GM21737 (cell line): ENCODE data around the gene ZNF652.
"Not testable (repeated sequence)": the region's sequence is repeated elsewhere in the genome, so short reads cannot be mapped to it uniquely, and the experiment has no call there.

ENCODE experiments used
- ATAC-seq: cut with Tn5 transposase; IDR thresholded peaks from one replicate; pipeline ENCODE4 v1.9.1; 2021; ENCODE audit warnings: mild to moderate bottlenecking, moderate library complexity; ENCODE audit not compliant: unreplicated experiment

The ZNF652 gene

DNA sequence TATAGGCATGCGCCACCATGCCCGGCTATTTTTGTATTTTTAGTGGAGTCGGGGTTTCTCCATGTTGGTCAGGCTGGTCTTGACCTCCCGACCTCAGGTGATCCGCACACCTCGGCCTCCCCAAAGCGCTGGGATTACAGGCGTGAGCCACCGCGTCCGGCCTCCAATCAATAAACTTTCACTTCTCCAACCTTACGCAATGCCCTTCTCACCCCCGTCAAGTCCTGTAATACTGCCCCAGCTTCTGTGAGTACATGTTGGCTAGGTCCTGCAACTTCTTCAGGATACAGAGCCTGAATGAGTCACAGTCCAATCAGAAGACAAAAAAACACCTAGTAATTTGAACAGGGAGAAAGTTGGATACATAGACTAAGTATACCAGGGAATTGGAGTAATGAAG lies 84.4 kb downstream of the ZNF652 start:
- ATAC-seq, result no peak

DNA sequence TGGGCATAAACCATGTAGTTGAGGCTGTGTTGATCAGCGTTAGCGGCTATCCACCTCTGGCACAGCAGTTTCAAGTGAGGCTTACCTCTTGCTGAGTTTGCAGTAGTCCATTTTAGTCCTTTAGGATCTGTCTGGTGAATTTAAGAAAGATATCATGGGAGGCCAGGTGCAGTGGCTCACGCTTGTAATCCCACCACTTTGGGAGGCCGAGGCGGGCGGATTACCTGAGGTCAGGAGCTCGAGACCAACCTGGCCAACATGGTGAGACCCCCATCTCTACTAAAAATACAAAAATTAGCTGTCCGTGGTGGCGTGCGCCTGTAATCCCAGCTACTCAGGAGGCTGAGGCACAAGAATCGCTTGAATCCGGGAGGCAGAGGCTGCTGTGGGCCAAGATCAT lies 86.1 kb downstream of the ZNF652 start:
- ATAC-seq, result not testable (repeated sequence)

DNA sequence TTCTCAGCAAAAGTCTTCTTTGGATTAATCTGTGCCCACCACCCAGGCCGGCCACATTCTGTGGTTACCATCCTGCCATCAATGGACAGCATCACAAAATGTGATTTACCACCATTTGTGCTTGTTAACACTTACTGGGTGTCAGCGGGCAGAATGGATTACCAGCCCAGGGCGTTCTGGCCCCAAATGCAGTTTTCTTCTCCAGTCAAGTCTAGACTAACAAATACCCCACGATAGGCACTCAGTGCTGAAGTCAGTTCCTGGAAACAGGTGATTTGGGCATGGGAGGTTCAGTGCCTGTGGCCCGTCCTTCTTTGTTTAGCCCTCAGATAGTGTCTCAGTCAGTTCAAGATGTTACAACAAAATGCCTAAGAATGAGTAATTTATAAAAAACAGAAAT lies 92.7 kb downstream of the ZNF652 start:
- no peak for ATAC-seq

DNA sequence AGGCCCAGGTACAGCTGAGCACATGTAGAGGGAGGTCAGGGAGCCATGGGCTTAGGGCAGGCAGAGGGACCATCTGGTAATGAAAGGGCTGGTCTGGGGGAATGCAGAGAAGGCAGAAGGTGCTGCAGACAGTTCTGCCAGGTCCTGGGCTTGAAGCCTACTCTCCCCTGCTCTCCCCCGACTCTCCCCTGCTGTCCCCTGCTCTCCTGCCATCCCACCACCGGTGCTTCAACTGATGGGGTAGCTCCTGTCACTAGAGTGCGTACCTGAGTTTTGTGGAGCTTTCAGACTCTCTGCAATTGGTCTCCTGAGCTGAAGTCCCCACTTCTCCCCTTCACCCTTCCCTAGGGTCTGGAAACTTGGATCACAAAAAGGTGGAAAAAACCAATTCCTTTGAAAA lies 94.1 kb downstream of the ZNF652 start:
- no peak for ATAC-seq

DNA sequence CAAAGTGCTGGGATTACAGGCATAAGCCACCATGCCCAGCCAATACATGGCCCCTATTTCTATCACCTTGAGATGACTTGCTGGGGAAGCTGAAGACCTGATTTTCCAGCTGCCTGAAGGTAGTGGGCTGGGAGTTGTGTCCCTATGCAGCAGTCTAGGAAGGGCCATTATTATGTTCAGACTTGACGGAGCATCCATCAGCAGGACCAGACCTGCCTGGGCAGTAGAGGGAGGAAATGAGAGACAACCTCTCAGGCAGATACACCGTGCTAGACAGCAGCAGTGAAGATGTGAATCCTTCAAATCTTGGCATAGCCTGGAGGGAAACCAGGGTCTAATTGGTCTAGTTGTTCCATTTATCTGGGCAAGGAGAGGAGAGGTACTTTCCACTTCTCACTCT lies 95.8 kb downstream of the ZNF652 start:
- no peak for ATAC-seq

DNA sequence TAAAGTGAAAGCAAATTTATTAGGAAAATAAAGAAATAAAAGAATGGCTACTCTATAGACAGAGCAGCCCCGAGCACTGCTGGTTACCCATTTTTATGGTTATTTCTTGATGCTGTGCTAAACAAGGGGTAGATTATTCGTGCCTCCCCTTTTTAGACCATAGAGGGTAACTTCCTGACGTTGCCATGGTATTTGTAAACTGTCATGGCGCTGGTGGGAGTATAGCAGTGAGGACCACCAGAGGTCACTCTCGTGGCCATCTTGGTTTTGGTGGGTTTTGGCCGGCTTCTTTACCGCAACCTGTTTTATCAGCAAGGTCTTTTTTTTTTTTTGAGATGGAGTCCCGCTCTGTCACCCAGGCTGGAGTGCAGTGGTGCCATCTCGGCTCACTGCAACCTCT lies 100.5 kb downstream of the ZNF652 start:
- not testable (repeated sequence) for ATAC-seq

DNA sequence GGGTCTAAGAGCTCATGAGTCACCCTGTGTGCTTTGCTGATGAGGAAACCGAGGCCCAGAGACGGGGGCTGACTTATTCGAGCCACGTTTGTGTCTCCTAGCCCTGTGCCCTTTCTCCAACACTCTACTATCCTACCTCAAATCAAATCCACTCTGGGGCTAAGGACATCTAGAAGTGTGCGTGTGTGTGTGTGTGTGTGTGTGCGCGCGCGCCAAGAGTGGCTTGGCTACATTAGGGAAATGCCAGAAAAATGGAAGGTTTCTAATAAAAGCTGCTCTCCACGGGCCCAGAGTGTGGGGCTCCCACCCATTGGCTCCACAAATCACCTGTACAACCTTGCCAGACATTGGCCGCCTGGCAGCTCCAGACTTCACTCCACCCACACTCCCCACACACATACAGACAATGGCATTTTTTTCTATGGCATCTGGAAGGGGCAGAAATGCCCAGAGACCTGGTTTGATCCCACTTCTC lies 101.2 kb downstream of the ZNF652 start:
- no peak for ATAC-seq

DNA sequence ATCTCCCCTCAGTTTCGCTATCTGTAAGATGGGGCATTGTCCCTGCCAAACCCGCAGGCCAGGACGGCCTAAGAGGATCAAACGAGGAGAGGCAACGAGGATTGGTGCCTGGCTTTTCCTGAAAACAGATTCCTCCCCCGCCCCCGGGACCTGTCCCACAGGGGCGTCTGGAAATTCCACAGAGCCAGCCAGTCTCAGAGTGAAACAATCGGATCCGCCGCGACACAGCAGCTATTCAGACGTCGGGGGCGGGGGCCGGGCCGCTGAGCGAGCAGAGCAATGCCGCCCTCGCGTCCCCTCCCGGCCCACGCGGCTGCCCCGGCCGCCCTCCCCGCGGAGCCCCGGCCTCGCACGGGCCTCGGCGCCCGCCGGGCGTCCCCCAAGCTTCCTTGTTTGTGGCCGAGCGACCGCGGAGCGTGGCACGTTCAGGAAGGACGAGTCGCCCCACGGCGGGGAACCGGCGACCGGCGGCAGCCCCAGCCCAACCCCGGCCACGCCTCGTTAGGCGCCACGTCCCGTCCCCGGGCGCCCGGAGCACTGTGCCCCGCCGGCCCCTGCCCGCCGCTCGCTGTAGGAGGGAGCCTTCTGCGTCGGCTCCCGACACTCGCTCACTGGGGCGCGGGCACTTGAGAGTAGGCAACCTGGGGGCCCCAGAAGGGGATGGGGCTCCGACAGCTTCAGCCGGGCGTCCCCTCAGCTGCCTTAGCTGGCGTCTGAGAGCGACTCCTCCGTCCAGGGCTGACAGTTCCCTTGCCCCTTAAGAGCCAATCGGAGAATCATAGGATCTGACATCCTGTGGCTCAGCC lies 101.8 kb downstream of the ZNF652 start:
- ATAC-seq, result no peak

DNA sequence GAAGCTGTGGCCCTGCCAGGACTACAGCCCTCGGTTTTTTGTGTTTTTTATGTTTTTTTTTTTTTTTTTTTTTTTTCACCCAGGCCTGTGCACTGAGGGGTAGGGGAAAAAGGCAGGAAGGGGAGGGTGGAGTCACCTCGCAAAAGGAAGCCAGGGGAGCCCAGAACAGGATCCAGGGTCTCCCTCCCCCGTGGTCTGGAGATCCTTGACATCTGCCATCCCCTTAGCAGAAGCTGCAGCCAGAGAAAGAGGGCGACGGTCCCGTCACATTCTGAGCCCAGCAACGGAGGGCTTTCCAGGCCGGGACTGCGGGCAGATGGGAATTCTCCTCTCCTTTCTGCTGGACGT lies 102.4 kb downstream of the ZNF652 start:
- no peak for ATAC-seq

DNA sequence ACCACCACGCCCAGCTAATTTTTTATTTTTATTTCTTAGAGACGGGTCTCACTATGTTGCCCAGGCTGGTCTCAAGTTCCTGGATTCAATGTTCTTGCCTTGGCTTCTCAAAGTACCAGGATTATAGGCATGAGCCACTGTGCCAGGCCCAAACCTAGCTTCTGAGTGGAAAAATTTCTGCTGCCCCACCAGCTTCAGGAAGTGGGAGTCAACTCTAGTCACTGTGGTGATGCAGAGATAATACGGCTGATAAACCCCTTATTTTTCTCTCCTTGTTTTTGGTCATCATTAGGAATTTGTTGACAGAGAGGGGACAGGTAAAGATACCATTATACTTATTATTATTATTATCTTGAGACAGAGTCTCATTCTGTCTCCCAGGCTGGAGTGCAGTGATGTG lies 103.7 kb downstream of the ZNF652 start:
- ATAC-seq, result no peak

DNA sequence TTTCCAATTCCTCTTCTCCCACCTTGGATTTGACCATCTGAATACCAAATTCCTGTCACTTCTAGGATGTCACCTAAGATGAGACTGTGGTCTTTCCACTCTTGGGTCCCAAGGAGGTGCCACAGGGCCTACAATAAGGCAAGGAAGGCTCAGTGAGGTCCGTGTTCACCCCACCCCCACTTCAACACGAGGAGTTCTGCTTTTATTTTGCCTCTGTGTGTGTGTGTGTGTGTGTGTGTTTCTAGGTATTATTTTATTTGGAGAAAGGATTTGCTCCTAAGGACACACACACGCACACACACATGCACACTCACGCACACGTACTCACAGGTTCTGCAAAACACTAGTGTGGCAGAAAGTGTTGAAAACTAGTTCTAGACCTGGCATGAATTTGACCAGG lies 106.9 kb downstream of the ZNF652 start:
- no peak for ATAC-seq

DNA sequence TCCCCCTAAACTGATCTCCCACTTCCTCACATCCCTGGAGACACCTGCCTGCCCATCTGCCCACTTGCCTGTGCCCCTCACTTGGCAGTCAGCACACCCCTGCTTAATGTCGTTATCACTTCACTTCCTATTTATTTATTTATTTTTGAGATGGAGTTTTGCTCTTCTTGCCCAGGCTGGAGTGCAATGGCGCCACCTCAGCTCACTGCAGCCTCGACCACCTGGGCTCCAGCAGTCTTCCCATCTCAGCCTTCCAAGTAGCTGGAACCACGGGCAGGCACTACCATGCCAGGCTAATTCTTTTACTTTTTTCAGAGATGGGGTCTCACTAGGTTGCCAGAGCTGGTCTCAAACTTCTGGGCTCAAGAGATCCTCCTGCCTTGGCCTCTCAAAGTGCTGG lies 108.0 kb downstream of the ZNF652 start:
- no peak for ATAC-seq

DNA sequence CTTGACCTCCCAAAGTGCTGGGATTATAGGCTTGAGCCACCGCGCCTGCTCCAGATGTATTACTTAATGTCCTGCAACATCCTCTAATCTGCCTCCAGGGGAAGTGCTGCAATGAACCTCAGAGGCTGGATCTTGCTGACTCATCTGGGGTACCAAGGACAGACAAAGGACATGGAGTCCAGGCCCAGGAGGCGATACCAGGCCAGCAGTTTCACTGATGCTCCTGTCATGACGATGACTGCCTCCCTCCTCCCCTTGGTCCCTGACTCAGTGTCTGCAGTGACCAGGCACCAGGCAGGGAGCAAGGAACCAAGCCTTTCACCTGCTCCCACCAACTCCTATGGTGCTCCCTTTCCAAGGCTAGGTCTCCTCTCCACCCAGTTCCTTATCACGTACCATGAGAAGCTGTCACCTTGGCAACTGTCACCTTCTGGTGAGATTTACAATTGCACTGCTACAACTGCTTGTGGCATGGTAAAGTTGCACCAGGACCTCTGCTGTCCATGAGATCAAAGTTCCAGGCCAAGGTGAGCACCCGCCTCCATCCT lies 109.8 kb downstream of the ZNF652 start:
- no peak for ATAC-seq

DNA sequence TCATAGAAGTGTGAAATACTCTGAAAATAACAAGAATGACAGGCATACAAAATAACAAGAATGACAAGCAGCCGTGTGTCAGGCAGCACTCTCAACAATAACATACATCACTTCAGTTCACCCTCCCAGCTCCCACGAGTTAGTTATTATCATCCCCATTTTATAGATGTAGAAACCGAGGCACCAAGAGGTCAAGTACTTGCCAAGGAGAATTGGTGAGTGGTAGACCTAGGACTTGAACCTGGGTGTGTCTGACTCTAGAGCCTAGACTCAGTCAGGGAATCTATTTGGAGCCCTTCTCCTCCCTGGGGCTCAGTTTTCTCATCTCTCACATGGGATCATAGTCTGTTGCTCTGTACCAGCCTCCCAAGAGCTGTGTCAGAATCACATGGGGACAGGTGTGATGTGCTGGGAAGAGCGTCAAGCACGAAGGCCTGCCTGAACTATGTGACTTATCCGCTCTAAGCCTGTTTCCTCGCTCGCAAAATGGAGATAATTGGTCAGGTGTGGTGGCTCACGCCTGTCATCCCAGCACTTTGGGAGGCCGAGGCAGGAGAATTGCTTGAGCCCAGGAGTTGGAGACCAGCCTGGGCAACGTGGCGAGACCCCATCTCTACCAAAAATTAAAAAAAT lies 112.0 kb downstream of the ZNF652 start:
- no peak for ATAC-seq

DNA sequence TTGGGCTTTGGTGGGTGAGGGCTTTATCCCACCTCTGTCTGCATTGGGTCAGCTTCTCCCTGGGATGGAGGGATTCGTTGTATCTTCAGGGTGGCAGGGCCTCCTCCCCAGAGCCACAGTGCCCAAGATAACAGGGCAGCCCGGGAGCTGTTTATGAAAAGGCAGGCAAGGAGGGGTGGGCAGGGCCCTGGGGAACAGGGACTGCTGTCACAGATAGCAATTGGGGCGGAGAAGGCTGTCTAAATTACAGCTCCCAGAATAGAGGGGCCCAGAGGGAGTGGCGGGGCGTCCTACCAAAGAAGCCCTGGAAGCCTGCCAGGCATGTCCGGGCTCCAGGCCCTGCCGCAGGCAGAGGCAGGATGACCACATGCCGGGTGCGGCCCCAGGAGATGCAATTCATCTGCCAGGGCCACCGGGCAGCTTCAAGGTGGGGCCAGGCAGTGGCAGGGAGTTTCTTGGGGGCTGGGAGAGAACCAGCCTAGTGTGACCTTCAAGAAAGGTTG lies 112.7 kb downstream of the ZNF652 start:
- ATAC-seq, result no peak

DNA sequence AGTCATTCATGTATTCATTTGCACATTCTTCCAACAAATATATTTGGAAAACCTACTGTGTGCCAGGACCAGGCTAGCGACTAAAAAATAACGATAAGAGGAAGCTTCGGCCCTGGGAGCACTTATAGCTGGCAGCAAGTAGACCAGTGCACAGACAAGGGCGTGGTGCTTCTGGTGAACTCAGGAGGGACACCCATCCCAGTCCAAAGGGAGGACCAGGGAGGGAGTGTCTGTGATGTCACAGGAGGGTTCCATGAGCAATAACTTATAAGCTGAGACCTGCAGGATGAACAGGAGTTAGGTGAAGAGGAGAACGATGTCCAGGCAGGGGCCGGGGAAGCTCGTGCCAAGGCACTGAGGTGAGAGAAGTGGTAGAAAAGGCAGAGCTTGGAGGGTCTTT lies 114.1 kb downstream of the ZNF652 start:
- no peak for ATAC-seq

DNA sequence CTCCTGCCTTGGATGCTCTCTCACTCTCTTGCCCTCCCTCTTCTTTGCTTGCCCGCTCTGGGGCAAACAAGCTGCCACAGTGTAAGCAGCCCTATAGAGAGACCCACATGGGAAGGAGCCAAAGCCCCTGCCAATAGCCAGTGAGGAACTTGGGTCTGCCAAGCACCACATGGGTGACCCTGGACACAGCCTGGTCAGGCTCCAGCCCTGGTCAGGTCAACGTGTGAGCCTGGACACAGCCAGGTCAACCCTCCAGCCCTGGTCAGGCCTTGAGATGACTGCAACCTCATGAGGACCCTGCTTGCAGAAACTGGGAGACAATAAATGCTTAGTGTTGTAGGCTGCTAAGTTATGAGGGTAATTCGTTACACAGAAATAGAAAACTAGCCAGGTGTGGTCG lies 117.2 kb downstream of the ZNF652 start:
- ATAC-seq, result no peak
